K562 (cell line): Measurements from ENCODE around the gene CCDC137. TPM values are rescaled to one million over a fixed set of nuclear protein-coding genes. Genes with fewer than 3 reads are reported as not detected.

Experiments
- CCNT2 ChIP-seq: IDR thresholded peaks from 2 replicates; pipeline ENCODE4 v1.6.1; 2011; ENCODE audit warnings: borderline replicate concordance, low read depth, mild to moderate bottlenecking, moderate library complexity, mixed read lengths, low read length; ENCODE audit not compliant: insufficient read length; ENCODE audit errors: extremely low read depth
- HMGXB4 ChIP-seq: sonication (generic); formaldehyde crosslinking; IDR thresholded peaks from 2 replicates; pipeline ENCODE4 v1.8.1; 2023; ENCODE audit warnings: mild to moderate bottlenecking, missing genetic modification reagents
- MAFG ChIP-seq: fragments of 450-650 bp; conservative IDR thresholded peaks from 2 replicates; pipeline ENCODE4 v1.6.1; 2016; ENCODE audit warnings: missing genetic modification characterization, missing compliant biosample characterization
- NFRKB ChIP-seq: fragments of 450-650 bp; IDR thresholded peaks from 2 replicates; pipeline ENCODE4 v1.6.1; 2016; ENCODE audit warnings: low read depth
- RBFOX2 ChIP-seq: fragments of 200-400 bp; formaldehyde crosslinking; IDR thresholded peaks from 2 replicates; pipeline ENCODE4 v1.6.1; 2017; ENCODE audit warnings: low read depth, mild to moderate bottlenecking, low read length, moderate library complexity
- SAP30 ChIP-seq: fragments of 200-600 bp; sonication (generic); IDR thresholded peaks from 2 replicates; pipeline ENCODE4 v1.6.1; 2012; ENCODE audit warnings: borderline replicate concordance, low read depth, mild to moderate bottlenecking, moderate library complexity, low read length, control low read depth, inconsistent platforms; ENCODE audit not compliant: insufficient read depth, poor library complexity, severe bottlenecking
- SMAD1 ChIP-seq: fragments of 150-350 bp; IDR thresholded peaks from 2 replicates; pipeline ENCODE4 v1.6.1; 2014; ENCODE audit warnings: low read length, low read depth; ENCODE audit not compliant: partially characterized antibody
- SMARCA5 ChIP-seq: fragments of 450-650 bp; IDR thresholded peaks from 2 replicates; pipeline ENCODE4 v1.6.1; 2016
- TCF15 ChIP-seq: fragments of 250-450 bp; sonication (Bioruptor Pico); IDR thresholded peaks from 2 replicates; pipeline ENCODE4 v1.8.0; 2022; ENCODE audit warnings: moderate library complexity, mild to moderate bottlenecking, inconsistent platforms
- ZBTB12 ChIP-seq: fragments of 250-450 bp; sonication (Bioruptor Pico); IDR thresholded peaks from 2 replicates; pipeline ENCODE4 v1.4.0; 2020
- ZNF282 ChIP-seq: sonication (generic); formaldehyde crosslinking; IDR thresholded peaks from 2 replicates; pipeline ENCODE4 v1.8.1; 2023; ENCODE audit warnings: missing genetic modification reagents
- polyA plus RNA-seq, 8 experiments: library from polyadenylated mRNA; depleted of rRNA in 4 of 8; stranded (reverse) in 5 of 8; unstranded in 3 of 8; fragments of >200 nt; fragmentation: Nextera tagmentation in 2 of 8; fragmentation: Illumina TruSeq in 1 of 8; extraction: Ambion mirVana in 2 of 8; extraction: Trizol in 1 of 8; gene quantifications; 2 replicates each; pipeline versions ENCODE4 v1.2.1 to v1.2.3, GENCODE V29; 2011 to 2014; ENCODE audit warnings: inconsistent platforms in 1 of 8, missing spikeins in 1 of 8
- total RNA-seq, 7 experiments: library from RNA; depleted of rRNA in 6 of 7; stranded (reverse); fragments of >200 nt in 6 of 7; fragmentation: Illumina TruSeq in 2 of 7; extraction: Trizol in 2 of 7; gene quantifications; 2 replicates each; pipeline versions ENCODE4 v1.2.1 to v1.2.3, GENCODE V29; 2011 to 2021; ENCODE audit warnings: low replicate concordance in 1 of 7
- TF ChIP-seq, protein P1 (sequence below): fragments of 250-450 bp; sonication (Bioruptor Pico); IDR thresholded peaks from 2 replicates; pipeline ENCODE4 v1.5.0; 2021
- TF ChIP-seq, protein P2 (sequence below): fragments of 250-450 bp; sonication (Bioruptor Pico); IDR thresholded peaks from 2 replicates; pipeline ENCODE4 v1.8.0; 2021; ENCODE audit warnings: moderate library complexity, mild to moderate bottlenecking, inconsistent platforms
- TF ChIP-seq, protein P3 (sequence below): sonication (generic); formaldehyde crosslinking; IDR thresholded peaks from 2 replicates; pipeline ENCODE4 v1.8.0; 2023; ENCODE audit warnings: missing genetic modification reagents, mild to moderate bottlenecking, borderline replicate concordance

The CCDC137 gene
- total and polyA plus RNA-seq, 9 of the 15 experiments (the other 6 are each of a cell fraction or from before 2014, with no cell fraction given): 2.3 to 68.1 (median 38.3) TPM

- TF ChIP-seq, protein P1, sequence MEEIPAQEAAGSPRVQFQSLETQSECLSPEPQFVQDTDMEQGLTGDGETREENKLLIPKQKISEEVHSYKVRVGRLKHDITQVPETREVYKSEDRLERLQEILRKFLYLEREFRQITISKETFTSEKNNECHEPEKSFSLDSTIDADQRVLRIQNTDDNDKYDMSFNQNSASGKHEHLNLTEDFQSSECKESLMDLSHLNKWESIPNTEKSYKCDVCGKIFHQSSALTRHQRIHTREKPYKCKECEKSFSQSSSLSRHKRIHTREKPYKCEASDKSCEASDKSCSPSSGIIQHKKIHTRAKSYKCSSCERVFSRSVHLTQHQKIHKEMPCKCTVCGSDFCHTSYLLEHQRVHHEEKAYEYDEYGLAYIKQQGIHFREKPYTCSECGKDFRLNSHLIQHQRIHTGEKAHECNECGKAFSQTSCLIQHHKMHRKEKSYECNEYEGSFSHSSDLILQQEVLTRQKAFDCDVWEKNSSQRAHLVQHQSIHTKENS: no peak
- TF ChIP-seq NFRKB (no peak), SMARCA5 (no peak), SMAD1 (peak; percentile 69), HMGXB4 (CRISPR knock-in tag) (no peak), SAP30 (peak; percentile 80), ZNF282 (CRISPR knock-in tag) (no peak), RBFOX2 (peak; percentile 94), MAFG (tag) (no peak), CCNT2 (peak; percentile 90), TCF15 (no peak), ZBTB12 (CRISPR knock-in tag) (0 out of 2 replicates have a peak, but pooled peaks have one; percentile 27)
- TF ChIP-seq, protein P2, sequence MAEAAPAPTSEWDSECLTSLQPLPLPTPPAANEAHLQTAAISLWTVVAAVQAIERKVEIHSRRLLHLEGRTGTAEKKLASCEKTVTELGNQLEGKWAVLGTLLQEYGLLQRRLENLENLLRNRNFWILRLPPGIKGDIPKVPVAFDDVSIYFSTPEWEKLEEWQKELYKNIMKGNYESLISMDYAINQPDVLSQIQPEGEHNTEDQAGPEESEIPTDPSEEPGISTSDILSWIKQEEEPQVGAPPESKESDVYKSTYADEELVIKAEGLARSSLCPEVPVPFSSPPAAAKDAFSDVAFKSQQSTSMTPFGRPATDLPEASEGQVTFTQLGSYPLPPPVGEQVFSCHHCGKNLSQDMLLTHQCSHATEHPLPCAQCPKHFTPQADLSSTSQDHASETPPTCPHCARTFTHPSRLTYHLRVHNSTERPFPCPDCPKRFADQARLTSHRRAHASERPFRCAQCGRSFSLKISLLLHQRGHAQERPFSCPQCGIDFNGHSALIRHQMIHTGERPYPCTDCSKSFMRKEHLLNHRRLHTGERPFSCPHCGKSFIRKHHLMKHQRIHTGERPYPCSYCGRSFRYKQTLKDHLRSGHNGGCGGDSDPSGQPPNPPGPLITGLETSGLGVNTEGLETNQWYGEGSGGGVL (CRISPR knock-in tag): no peak
- TF ChIP-seq, protein P3, sequence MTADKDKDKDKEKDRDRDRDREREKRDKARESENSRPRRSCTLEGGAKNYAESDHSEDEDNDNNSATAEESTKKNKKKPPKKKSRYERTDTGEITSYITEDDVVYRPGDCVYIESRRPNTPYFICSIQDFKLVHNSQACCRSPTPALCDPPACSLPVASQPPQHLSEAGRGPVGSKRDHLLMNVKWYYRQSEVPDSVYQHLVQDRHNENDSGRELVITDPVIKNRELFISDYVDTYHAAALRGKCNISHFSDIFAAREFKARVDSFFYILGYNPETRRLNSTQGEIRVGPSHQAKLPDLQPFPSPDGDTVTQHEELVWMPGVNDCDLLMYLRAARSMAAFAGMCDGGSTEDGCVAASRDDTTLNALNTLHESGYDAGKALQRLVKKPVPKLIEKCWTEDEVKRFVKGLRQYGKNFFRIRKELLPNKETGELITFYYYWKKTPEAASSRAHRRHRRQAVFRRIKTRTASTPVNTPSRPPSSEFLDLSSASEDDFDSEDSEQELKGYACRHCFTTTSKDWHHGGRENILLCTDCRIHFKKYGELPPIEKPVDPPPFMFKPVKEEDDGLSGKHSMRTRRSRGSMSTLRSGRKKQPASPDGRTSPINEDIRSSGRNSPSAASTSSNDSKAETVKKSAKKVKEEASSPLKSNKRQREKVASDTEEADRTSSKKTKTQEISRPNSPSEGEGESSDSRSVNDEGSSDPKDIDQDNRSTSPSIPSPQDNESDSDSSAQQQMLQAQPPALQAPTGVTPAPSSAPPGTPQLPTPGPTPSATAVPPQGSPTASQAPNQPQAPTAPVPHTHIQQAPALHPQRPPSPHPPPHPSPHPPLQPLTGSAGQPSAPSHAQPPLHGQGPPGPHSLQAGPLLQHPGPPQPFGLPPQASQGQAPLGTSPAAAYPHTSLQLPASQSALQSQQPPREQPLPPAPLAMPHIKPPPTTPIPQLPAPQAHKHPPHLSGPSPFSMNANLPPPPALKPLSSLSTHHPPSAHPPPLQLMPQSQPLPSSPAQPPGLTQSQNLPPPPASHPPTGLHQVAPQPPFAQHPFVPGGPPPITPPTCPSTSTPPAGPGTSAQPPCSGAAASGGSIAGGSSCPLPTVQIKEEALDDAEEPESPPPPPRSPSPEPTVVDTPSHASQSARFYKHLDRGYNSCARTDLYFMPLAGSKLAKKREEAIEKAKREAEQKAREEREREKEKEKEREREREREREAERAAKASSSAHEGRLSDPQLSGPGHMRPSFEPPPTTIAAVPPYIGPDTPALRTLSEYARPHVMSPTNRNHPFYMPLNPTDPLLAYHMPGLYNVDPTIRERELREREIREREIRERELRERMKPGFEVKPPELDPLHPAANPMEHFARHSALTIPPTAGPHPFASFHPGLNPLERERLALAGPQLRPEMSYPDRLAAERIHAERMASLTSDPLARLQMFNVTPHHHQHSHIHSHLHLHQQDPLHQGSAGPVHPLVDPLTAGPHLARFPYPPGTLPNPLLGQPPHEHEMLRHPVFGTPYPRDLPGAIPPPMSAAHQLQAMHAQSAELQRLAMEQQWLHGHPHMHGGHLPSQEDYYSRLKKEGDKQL: no peak
Measured at GRCh38 chr17:81636505-81637288, 29.8 kb upstream of the CCDC137 start, which contains the start of the genes NPLOC4 and TSPAN10 (continued).
